Liver (tissue), 9 donors: ENCODE results near the gene EFCAB11. TPM values are rescaled to one million over a fixed set of nuclear protein-coding genes. Genes with fewer than 3 reads are reported as not detected.

Experiments
- DNase-seq: peaks from one replicate; pipeline ENCODE4 v3.0.0-alpha.2; 2017; ENCODE audit warnings: low spot score
- H3K27ac ChIP-seq, 2 donors: one replicate each; pipeline ENCODE4 v1.7.0; 2013; ENCODE audit warnings: inconsistent platforms in 2 of 2, low read length in 2 of 2, control low read depth in 1 of 2, low read depth in 1 of 2, mild to moderate bottlenecking in 1 of 2
- H3K27me3 ChIP-seq, 4 donors: one replicate each; pipeline versions ENCODE4 v1.6.1 to v1.7.0; 2013; ENCODE audit warnings: low read length in 3 of 4, inconsistent platforms in 1 of 4, mild to moderate bottlenecking in 1 of 4, moderate library complexity in 1 of 4; ENCODE audit not compliant: control insufficient read depth in 4 of 4, insufficient read depth in 4 of 4
- H3K36me3 ChIP-seq, 4 donors: one replicate each; pipeline versions ENCODE4 v1.6.1 to v1.7.0; 2013; ENCODE audit warnings: low read length in 3 of 4, mild to moderate bottlenecking in 3 of 4, low read depth in 1 of 4, moderate library complexity in 1 of 4; ENCODE audit not compliant: control insufficient read depth in 4 of 4, insufficient read depth in 3 of 4
- H3K4me1 ChIP-seq, 4 donors: one replicate each; pipeline versions ENCODE4 v1.6.1 to v1.7.0; 2013; ENCODE audit warnings: low read length in 3 of 4, mild to moderate bottlenecking in 3 of 4, moderate library complexity in 1 of 4; ENCODE audit not compliant: control insufficient read depth in 4 of 4, insufficient read depth in 4 of 4
- H3K4me3 ChIP-seq, 3 donors: one replicate each; pipeline versions ENCODE4 v1.6.1 to v1.7.0; 2013; ENCODE audit warnings: low read length in 3 of 3, control low read depth in 1 of 3, low read depth in 1 of 3, mild to moderate bottlenecking in 1 of 3
- H3K9ac ChIP-seq, 2 donors: one replicate each; pipeline ENCODE4 v1.7.0; 2013; ENCODE audit warnings: low read length in 2 of 2, mild to moderate bottlenecking in 2 of 2, moderate library complexity in 2 of 2, control low read depth in 1 of 2, low read depth in 1 of 2
- H3K9me3 ChIP-seq, 4 donors: one replicate each; pipeline versions ENCODE4 v1.6.1 to v1.7.0; 2013; ENCODE audit warnings: low read length in 3 of 4; ENCODE audit not compliant: control insufficient read depth in 4 of 4
- CTCF ChIP-seq: fragments of 150-350 bp; IDR thresholded peaks from 2 replicates; pipeline ENCODE4 v1.5.1; 2017; ENCODE audit warnings: improper control_type of control experiment, low read depth, low read length; ENCODE audit not compliant: missing input control
- FOXA1 ChIP-seq: IDR thresholded peaks from 2 replicates; pipeline ENCODE4 v1.6.1; 2016; ENCODE audit warnings: antibody characterized with exemption
- FOXA2 ChIP-seq: IDR thresholded peaks from 2 replicates; pipeline ENCODE4 v1.6.1; 2016; ENCODE audit warnings: antibody characterized with exemption
- GABPA ChIP-seq, 2 donors: IDR thresholded peaks in 1 of 2; conservative IDR thresholded peaks in 1 of 2; 2 replicates each; pipeline ENCODE4 v1.6.1; 2016; ENCODE audit warnings: antibody characterized with exemption in 2 of 2, mild to moderate bottlenecking in 1 of 2, moderate library complexity in 1 of 2
- HNF4G ChIP-seq: IDR thresholded peaks from 2 replicates; pipeline ENCODE4 v1.6.1; 2016; ENCODE audit warnings: antibody characterized with exemption
- JUND ChIP-seq, 2 donors: IDR thresholded peaks; 2 replicates each; pipeline ENCODE4 v1.6.1; 2016; ENCODE audit warnings: antibody characterized with exemption in 2 of 2
- MAX ChIP-seq: IDR thresholded peaks from 2 replicates; pipeline ENCODE4 v1.6.1; 2016; ENCODE audit warnings: antibody characterized with exemption
- NR2F2 ChIP-seq: IDR thresholded peaks from 2 replicates; pipeline ENCODE4 v1.6.1; 2016; ENCODE audit warnings: antibody characterized with exemption
- REST ChIP-seq: IDR thresholded peaks from 2 replicates; pipeline ENCODE4 v1.6.1; 2016; ENCODE audit warnings: antibody characterized with exemption, mild to moderate bottlenecking
- RXRA ChIP-seq, 2 donors: IDR thresholded peaks; 2 replicates each; pipeline ENCODE4 v1.6.1; 2017 to 2018; ENCODE audit warnings: antibody characterized with exemption in 2 of 2, mild to moderate bottlenecking in 1 of 2
- SP1 ChIP-seq: IDR thresholded peaks from 2 replicates; pipeline ENCODE4 v1.6.1; 2018; ENCODE audit warnings: antibody characterized with exemption, mild to moderate bottlenecking
- TAF1 ChIP-seq: conservative IDR thresholded peaks from 2 replicates; pipeline ENCODE4 v1.6.1; 2016; ENCODE audit warnings: antibody characterized with exemption, mild to moderate bottlenecking
- ZBTB33 ChIP-seq: IDR thresholded peaks from 2 replicates; pipeline ENCODE4 v1.6.1; 2016; ENCODE audit warnings: antibody characterized with exemption
- WGBS: extraction: QIAGEN DNeasy Blood & Tissue Kit; methylation state at CpG from one replicate; pipeline ENCODE4 v1.1.7; 2013; 5-methylcytosine and 5-hydroxymethylcytosine counted together
- polyA plus RNA-seq, 2 donors: library from polyadenylated mRNA; stranded (reverse) in 1 of 2; unstranded in 1 of 2; fragments of 200-250 nt in 1 of 2; fragments of >200 nt in 1 of 2; fragmentation: Nextera tagmentation in 1 of 2; extraction: Ambion mirVana in 1 of 2; gene quantifications; one replicate each; pipeline versions ENCODE4 v1.2.1 to v1.2.3, GENCODE V29; 2013 to 2015
- total RNA-seq, 2 donors: library from RNA; depleted of rRNA; stranded (reverse); fragments of >200 nt; gene quantifications; one replicate each; pipeline ENCODE4 v1.2.3, GENCODE V29; 2014
- donor health status: healthy.
- donor health status: healthy.
- donor health status: healthy.
- donor health status: healthy.
- donor health status: healthy.

Gene EFCAB11
- total and polyA plus RNA-seq, 4 donors = 2.1 to 4.7 (median 3.4) TPM

DNA sequence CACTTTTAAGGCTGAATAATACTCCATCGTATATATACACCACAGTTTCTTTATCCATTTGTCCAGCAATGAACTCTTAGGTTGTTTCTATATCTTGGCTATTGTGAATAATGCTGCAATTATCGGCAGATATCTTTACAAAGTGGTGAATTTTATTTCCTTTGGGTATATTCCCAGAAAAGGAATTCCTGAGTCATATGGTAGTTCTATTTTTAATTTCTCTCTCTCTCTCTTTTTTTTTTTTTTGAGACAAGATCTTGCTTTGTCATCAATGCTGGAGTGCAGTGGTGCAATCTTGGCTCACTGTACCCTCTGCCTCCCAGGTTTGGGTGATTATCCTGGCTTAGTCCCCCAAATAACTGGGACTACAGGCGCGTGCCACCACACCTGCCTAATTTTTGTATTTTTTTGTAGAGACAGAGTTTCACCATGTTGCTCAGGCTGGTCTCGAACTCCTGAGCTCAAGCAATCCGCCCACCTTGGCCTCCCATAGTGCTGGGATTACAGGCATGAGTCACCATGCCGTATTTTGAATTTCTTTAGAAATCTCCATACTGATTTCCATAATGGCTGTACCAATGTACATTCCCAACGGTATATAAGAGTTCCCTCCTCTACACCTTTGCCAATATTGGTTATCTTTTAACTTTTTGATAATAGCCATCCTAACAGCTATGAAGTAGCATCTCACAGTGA is 98.4 kb downstream of the EFCAB11 start:
- H3K4me1 ChIP-seq = no peaks in the 10 kb centered on the region
- H3K27me3 ChIP-seq = no peaks in the 10 kb centered on the region
- 93% methylated on average over 8 of the region's 8 CpGs for WGBS
- H3K4me3 ChIP-seq = no peak overlapping the region
- no peaks in the 10 kb centered on the region for H3K9me3 ChIP-seq
- no peak overlapping the region for H3K9ac ChIP-seq
- H3K27ac ChIP-seq = no peak overlapping the region
- H3K36me3 ChIP-seq = no peaks in the 10 kb centered on the region
- TF ChIP-seq HNF4G (no peak), CTCF (no peak), JUND (IDR thresholded peaks at IDR 0.05) (no peak)
- DNase-seq = no peak

GRCh38 chr14:89853936-89854693 is 100.4 kb downstream of the EFCAB11 start:
- TF ChIP-seq JUND (IDR thresholded peaks at IDR 0.05) (no peak), REST (no peak), TAF1 (no peak), SP1 (no peak), FOXA1 (no peak), ZBTB33 (no peak), MAX (no peak), GABPA (IDR thresholded peaks at IDR 0.05 in 1 of 2, conservative IDR thresholded peaks at IDR 0.05 in 1 of 2) (no peak), CTCF (no peak), RXRA (IDR thresholded peaks at IDR 0.05) (no peak), FOXA2 (no peak), NR2F2 (no peak)
- no peak overlapping the region for H3K4me3 ChIP-seq
- H3K4me1 ChIP-seq = no peaks in the 10 kb centered on the region
- H3K9me3 ChIP-seq = no peaks in the 10 kb centered on the region
- DNase-seq = no peak
- no peaks in the 10 kb centered on the region for H3K27me3 ChIP-seq
- no peak overlapping the region for H3K27ac ChIP-seq
- WGBS = 90% methylated on average over 8 of the region's 8 CpGs
- no peaks in the 10 kb centered on the region for H3K36me3 ChIP-seq
- no peak overlapping the region for H3K9ac ChIP-seq
